Measurements from ENCODE around the gene MRLN. TPM values are rescaled to one million over a fixed set of nuclear protein-coding genes. Genes with fewer than 3 reads are reported as not detected.
A peak's percentile ranks its signal among the peaks of the same experiment; 100 is the strongest.

MRLN gene
- total RNA-seq, 1 donor from 2014 or later = not detected

- Histone ChIP-seq H3K27me3 (ENCODE audit: low read depth) (no peaks in the 10 kb centered on the region), H3K4me3 (no peak overlapping the region), H3K27ac (peak overlapping the region; percentile 38), H3K36me3 (no peaks in the 10 kb centered on the region), H3K9me3 (no peaks in the 10 kb centered on the region), H3K4me1 (peaks cover 4% of the 10 kb centered on the region)
- ATAC-seq (peak; percentile 88 to 90), DNase-seq (no peak)
- intact Hi-C loops (cut with DNase I) = no loop called here
- no peak for TF ChIP-seq CTCF (IDR thresholded peaks at IDR 0.05)
Measured at GRCh38 chr10:59724098-59724938, 28.9 kb downstream of the MRLN start.

DNA sequence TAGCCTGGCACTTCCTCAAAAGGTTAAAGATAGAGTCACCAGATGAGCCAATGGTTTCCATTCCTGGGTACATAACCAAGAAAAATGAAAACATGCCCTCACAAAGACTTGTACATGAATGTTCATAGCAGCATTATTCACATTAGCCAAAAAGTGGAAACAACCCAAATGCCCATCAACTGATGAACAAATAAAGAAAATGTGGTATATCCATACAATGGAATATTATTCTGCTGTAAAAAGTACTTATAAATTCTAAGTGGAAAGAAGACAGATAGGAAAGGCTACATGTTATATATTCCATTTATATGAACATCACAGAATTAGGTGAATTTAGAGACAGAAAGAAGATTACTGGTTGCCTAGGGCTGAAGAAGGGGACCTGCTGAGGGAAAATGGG, 32.9 kb downstream of the MRLN start:
- intact Hi-C loops (cut with DNase I) = no loop called here
- Histone ChIP-seq H3K27ac (no peak overlapping the region), H3K9me3 (no peaks in the 10 kb centered on the region), H3K4me1 (peaks cover 3% of the 10 kb centered on the region), H3K36me3 (no peaks in the 10 kb centered on the region), H3K4me3 (no peak overlapping the region), H3K27me3 (ENCODE audit: low read depth) (no peaks in the 10 kb centered on the region)
- no peak for DNase-seq
- TF ChIP-seq CTCF (IDR thresholded peaks at IDR 0.05) = no peak
- ATAC-seq = no peak

DNA sequence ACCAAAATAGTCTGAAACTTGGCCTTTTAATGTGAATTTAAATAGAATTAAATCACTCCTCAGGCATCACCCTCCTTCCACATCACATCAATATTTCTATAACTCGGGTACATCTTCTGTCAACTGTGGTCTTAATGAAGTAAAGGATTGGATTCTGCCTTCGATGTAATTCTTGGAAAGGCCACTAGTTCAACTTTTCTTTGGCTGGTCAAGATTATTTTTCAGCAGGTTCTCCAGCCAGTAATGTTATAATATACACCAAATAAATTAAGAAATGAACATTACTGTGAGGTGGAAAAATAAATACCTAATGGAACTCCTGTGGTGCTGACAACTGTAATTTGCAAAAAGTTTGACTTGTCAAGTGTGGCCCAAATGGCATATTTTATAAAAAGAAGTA, 33.9 kb downstream of the MRLN start:
- no peak for DNase-seq
- H3K9me3 ChIP-seq = no peaks in the 10 kb centered on the region
- no peaks in the 10 kb centered on the region for H3K27me3 ChIP-seq (ENCODE audit: low read depth)
- no peaks in the 10 kb centered on the region for H3K4me1 ChIP-seq
- intact Hi-C loops (cut with DNase I) = no loop called here
- H3K4me3 ChIP-seq = no peak overlapping the region
- no peaks in the 10 kb centered on the region for H3K36me3 ChIP-seq
- no peak for ATAC-seq
- no peak overlapping the region for H3K27ac ChIP-seq
- TF ChIP-seq CTCF (IDR thresholded peaks at IDR 0.05) = no peak

- Histone ChIP-seq H3K27me3 (ENCODE audit: low read depth) (no peaks in the 10 kb centered on the region), H3K4me3 (no peak overlapping the region), H3K36me3 (no peaks in the 10 kb centered on the region), H3K27ac (no peak overlapping the region), H3K4me1 (no peaks in the 10 kb centered on the region), H3K9me3 (no peaks in the 10 kb centered on the region)
- TF ChIP-seq CTCF (IDR thresholded peaks at IDR 0.05) = no peak
- intact Hi-C loops (cut with DNase I) = no loop called here
- ATAC-seq (no peak), DNase-seq (no peak)
Measured at GRCh38 chr10:59718257-59718656, 35.0 kb downstream of the MRLN start.

DNA sequence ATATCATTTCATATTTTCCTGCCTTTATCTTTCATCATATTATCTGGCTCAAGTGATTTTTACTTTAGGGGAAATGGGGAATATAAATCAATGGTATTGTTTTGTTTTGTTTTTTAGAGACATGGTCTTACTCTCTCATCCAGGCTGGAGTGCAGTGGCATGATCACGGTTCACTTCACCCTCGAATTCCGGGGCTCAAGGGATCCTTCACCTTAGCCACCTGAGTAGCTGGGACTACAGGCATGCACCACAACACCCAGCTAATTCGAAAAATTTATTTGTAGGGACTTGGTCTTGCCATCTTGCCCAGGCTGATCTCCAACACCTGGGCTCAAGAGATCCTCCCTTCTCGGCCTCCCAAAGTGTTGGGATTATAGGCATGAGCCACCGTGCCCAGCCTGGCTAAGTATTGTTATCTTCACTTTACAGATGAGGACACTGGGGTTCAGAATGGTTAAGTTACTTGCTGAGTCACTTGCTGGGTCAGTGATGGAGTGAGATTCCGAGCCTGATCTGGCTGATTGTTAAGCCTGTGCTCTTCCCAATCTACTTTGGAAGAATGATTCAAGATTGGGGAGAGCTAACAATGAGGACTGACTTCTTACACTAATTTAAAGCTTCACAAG, 39.9 kb downstream of the MRLN start:
- Histone ChIP-seq H3K27me3 (ENCODE audit: low read depth) (peaks cover 22% of the 10 kb centered on the region), H3K4me3 (no peak overlapping the region), H3K9me3 (no peaks in the 10 kb centered on the region), H3K27ac (no peak overlapping the region), H3K4me1 (peaks cover 12% of the 10 kb centered on the region), H3K36me3 (no peaks in the 10 kb centered on the region)
- intact Hi-C loops (cut with DNase I) = no loop called here
- ATAC-seq = no peak
- TF ChIP-seq CTCF (IDR thresholded peaks at IDR 0.05) = no peak
- no peak for DNase-seq

Data from lower lobe of right lung (tissue), 2 donors.